Measurements from ENCODE around the gene CRIP3. TPM values are rescaled to one million over a fixed set of nuclear protein-coding genes. Genes with fewer than 3 reads are reported as not detected.

The CRIP3 gene
- total and polyA plus RNA-seq, 2 of the 13 experiments (the other 11 are each of a cell fraction or from before 2014, with no cell fraction given): 6.3 to 9.3 TPM

GRCh38 chr6:43274127-43274915, 34.3 kb downstream of the CRIP3 start (continued):
- TF ChIP-seq KIAA2018 (CRISPR knock-in tag; IDR thresholded peaks at IDR 0.05; ENCODE audit: borderline replicate concordance) (no peak), ZNF549 (CRISPR knock-in tag; IDR thresholded peaks at IDR 0.05) (no peak), MAFG (CRISPR knock-in tag; IDR thresholded peaks at IDR 0.05) (no peak), ZNF784 (CRISPR knock-in tag; IDR thresholded peaks at IDR 0.05; ENCODE audit: borderline replicate concordance) (no peak), ONECUT2 (CRISPR knock-in tag; IDR thresholded peaks at IDR 0.05) (no peak), CTCF (CRISPR knock-in tag; IDR thresholded peaks at IDR 0.05) (no peak), SKIL (CRISPR knock-in tag; IDR thresholded peaks at IDR 0.05; ENCODE audit: borderline replicate concordance) (no peak), TEAD3 (CRISPR knock-in tag; optimal IDR thresholded peaks at IDR 0.05; ENCODE audit: borderline replicate concordance) (no peak), ZNF724P (CRISPR knock-in tag; IDR thresholded peaks at IDR 0.05; ENCODE audit: borderline replicate concordance) (no peak), STAT6 (CRISPR knock-in tag; IDR thresholded peaks at IDR 0.05; ENCODE audit: borderline replicate concordance) (no peak)
